Epithelial cell of proximal tubule (primary cell): ENCODE data around the gene FAM3B. TPM values are rescaled to one million over a fixed set of nuclear protein-coding genes. Genes with fewer than 3 reads are reported as not detected.

Experiments used
- DNase-seq: peaks from one replicate; pipeline ENCODE4 v3.0.0-alpha.2; 2011; ENCODE audit warnings: low read depth
- H3K4me3 ChIP-seq: 2 replicates; pipeline ENCODE4 v1.5.1; 2011; ENCODE audit warnings: low read depth, mild to moderate bottlenecking, low read length
- CTCF ChIP-seq: conservative IDR thresholded peaks from 2 replicates; pipeline ENCODE4 v1.5.1; 2012; ENCODE audit warnings: low read depth, mild to moderate bottlenecking, low read length
- total RNA-seq: library from RNA; depleted of rRNA; stranded (reverse); fragments of >200 nt; gene quantifications from 2 replicates; pipeline ENCODE4 v1.2.3, GENCODE V29; 2015

Gene FAM3B
- total RNA-seq, 1 donor from 2014 or later: 0.35 TPM

GRCh38 chr21:41387824-41388223 is 71.2 kb downstream of the FAM3B start:
- no peak overlapping the region for H3K4me3 ChIP-seq

GRCh38 chr21:41388259-41388658 is 71.7 kb downstream of the FAM3B start:
- no peak for DNase-seq
- H3K4me3 ChIP-seq: no peak overlapping the region
- no peak for TF ChIP-seq CTCF

More at GRCh38 chr21:41387824-41388223, 71.2 kb downstream of the FAM3B start:
- no peak for TF ChIP-seq CTCF
- no peak for DNase-seq

- no peak for DNase-seq
- H3K4me3 ChIP-seq: no peak overlapping the region
- TF ChIP-seq CTCF: no peak
Observed at GRCh38 chr21:41390043-41390639, 73.5 kb downstream of the FAM3B start.

- H3K4me3 ChIP-seq: no peak overlapping the region
- no peak for DNase-seq
- no peak for TF ChIP-seq CTCF
Observed at GRCh38 chr21:41393876-41394465, 77.4 kb downstream of the FAM3B start.

GRCh38 chr21:41396558-41397075 is 80.0 kb downstream of the FAM3B start:
- no peak for DNase-seq
- no peak for TF ChIP-seq CTCF
- H3K4me3 ChIP-seq: no peak overlapping the region

- no peak for TF ChIP-seq CTCF
- no peak for DNase-seq
- no peak overlapping the region for H3K4me3 ChIP-seq
Observed at GRCh38 chr21:41397471-41397891, 80.9 kb downstream of the FAM3B start.

- H3K4me3 ChIP-seq: no peak overlapping the region
- DNase-seq: no peak
- TF ChIP-seq CTCF: no peak
Observed at GRCh38 chr21:41398251-41398650, 81.7 kb downstream of the FAM3B start.
